Stimulated activated naive CD8-positive, alpha-beta T cell treated with anti-CD3 and anti-CD28 coated beads, Interleukin-15, Interleukin-2, amounts not matched to agents 100 ng/mL and 50 ng/mL, for 24 hours (primary cell): ENCODE results near the gene NAGK.

Experiments used
- H3K27ac Mint-ChIP-seq: one replicate; pipeline ENCODE4 v1.8.0; 2021; ENCODE audit warnings: mild to moderate bottlenecking, mixed read lengths
- H3K27me3 Mint-ChIP-seq: one replicate; pipeline ENCODE4 v1.8.0; 2021; ENCODE audit warnings: mixed read lengths
- H3K36me3 Mint-ChIP-seq: one replicate; pipeline ENCODE4 v1.8.0; 2021; ENCODE audit warnings: low read depth, mixed read lengths
- H3K4me1 Mint-ChIP-seq: one replicate; pipeline ENCODE4 v1.8.0; 2021; ENCODE audit warnings: low read depth, mixed read lengths
- H3K4me3 Mint-ChIP-seq: one replicate; pipeline ENCODE4 v1.8.0; 2021; ENCODE audit warnings: mild to moderate bottlenecking, mixed read lengths
- H3K9me3 Mint-ChIP-seq: one replicate; pipeline ENCODE4 v1.8.0; 2021; ENCODE audit warnings: mixed read lengths

The NAGK gene

DNA sequence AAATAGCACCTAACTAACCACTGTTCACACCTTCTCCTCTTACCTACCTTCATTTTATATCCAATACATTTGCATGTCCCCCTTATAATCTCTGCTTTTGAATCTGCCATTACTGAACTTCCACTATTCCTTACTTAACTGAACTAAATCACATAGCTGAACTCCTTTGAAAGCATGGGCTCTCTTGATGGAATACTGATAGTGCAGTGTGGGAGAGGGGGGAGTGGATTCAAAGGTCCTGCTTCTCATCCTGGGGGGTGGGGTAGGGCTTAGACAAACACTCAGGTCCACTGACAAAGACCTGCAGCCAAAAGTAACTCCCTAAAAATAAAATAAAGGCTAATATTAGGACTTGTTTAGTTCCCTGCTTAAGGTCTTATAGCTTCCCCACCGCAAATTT lies 53.0 kb downstream of the NAGK start:
- H3K4me3 Mint-ChIP-seq = no peak overlapping the region
- H3K4me1 Mint-ChIP-seq = peaks cover 4% of the 10 kb centered on the region
- peaks cover 40% of the 10 kb centered on the region for H3K36me3 Mint-ChIP-seq
- H3K27me3 Mint-ChIP-seq = no peaks in the 10 kb centered on the region
- H3K9me3 Mint-ChIP-seq = peaks cover 5% of the 10 kb centered on the region
- no peak overlapping the region for H3K27ac Mint-ChIP-seq

DNA sequence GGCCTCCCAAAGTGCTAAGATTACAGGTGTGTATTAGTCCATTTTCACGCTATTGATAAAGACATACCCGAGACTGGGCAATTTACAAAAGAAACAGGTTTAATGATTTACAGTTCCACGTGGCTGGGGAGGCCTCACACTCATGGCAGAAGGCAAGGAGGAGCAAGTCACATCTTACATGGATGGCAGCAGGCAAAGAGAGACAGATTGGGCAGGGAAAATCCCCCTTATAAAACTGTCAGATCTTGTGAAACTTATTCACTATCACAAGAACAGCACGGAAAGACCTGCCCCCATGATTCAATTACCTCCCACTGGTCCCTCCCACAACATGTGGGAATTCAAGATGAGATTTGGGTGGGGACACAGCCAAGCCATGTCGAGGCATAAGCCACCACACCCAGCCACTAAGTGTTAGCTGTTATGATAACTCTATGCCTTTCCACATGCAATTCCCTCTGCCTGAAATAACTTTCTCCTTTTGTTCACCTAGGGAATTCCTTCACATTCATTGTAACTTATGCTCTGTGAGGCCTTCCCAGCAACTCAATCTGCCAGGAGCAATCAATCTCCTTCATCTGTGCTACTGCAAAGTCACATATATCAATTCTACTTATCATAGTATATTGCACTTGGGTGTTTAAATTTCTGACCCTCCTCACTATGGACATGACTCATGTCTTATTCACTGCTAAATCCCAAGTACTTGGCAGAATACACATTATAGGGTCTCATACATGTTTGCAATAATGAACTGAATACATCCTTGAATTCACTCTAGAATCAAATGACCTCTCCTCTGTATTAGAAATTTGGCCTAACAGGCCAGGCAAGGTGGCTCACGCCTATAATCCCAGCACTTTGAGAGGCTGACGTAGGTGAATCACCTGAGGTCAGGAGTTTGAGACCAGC lies 54.2 kb downstream of the NAGK start:
- Mint-ChIP-seq H3K27ac (no peak overlapping the region), H3K27me3 (no peaks in the 10 kb centered on the region), H3K36me3 (peaks cover 32% of the 10 kb centered on the region), H3K4me1 (peaks cover 12% of the 10 kb centered on the region), H3K4me3 (no peak overlapping the region), H3K9me3 (peaks cover 5% of the 10 kb centered on the region)

- Mint-ChIP-seq H3K9me3 (peaks cover 5% of the 10 kb centered on the region), H3K4me1 (peaks cover 31% of the 10 kb centered on the region), H3K4me3 (no peak overlapping the region), H3K27me3 (no peaks in the 10 kb centered on the region), H3K36me3 (peaks cover 22% of the 10 kb centered on the region), H3K27ac (no peak overlapping the region)
Observed at GRCh38 chr2:71125506-71126294, 57.3 kb downstream of the NAGK start.

GRCh38 chr2:71126957-71127356 lies 58.5 kb downstream of the NAGK start:
- Mint-ChIP-seq H3K36me3 (peaks cover 15% of the 10 kb centered on the region), H3K4me1 (peaks cover 31% of the 10 kb centered on the region), H3K9me3 (peaks cover 5% of the 10 kb centered on the region), H3K4me3 (no peak overlapping the region), H3K27me3 (no peaks in the 10 kb centered on the region), H3K27ac (no peak overlapping the region)
